Vagina (tissue), 2 donors: Measurements from ENCODE around the gene VAMP2.

ENCODE experiments used
- POLR2A ChIP-seq, 2 donors: fragments of 450-650 bp; IDR thresholded peaks; one replicate each; pipeline ENCODE4 v1.6.1; 2017; ENCODE audit warnings: antibody characterized with exemption in 2 of 2, mild to moderate bottlenecking in 2 of 2, moderate library complexity in 2 of 2
- POLR2AphosphoS5 ChIP-seq, 2 donors: sonication (generic); formaldehyde crosslinking; IDR thresholded peaks; one replicate each; pipeline ENCODE4 v1.9.0; 2017; ENCODE audit warnings: antibody characterized with exemption in 2 of 2, mild to moderate bottlenecking in 2 of 2, low read depth in 1 of 2; ENCODE audit not compliant: insufficient read depth in 1 of 2
- TF ChIP-seq, protein P1 (sequence below), 3 experiments: fragments of 450-650 bp in 2 of 3; fragments of 200-600 bp in 1 of 3; sonication (generic) in 1 of 3; IDR thresholded peaks; one replicate each; pipeline ENCODE4 v1.5.1; 2017 to 2019; ENCODE audit warnings: antibody characterized with exemption in 3 of 3, mild to moderate bottlenecking in 2 of 3, moderate library complexity in 2 of 3

DNA sequence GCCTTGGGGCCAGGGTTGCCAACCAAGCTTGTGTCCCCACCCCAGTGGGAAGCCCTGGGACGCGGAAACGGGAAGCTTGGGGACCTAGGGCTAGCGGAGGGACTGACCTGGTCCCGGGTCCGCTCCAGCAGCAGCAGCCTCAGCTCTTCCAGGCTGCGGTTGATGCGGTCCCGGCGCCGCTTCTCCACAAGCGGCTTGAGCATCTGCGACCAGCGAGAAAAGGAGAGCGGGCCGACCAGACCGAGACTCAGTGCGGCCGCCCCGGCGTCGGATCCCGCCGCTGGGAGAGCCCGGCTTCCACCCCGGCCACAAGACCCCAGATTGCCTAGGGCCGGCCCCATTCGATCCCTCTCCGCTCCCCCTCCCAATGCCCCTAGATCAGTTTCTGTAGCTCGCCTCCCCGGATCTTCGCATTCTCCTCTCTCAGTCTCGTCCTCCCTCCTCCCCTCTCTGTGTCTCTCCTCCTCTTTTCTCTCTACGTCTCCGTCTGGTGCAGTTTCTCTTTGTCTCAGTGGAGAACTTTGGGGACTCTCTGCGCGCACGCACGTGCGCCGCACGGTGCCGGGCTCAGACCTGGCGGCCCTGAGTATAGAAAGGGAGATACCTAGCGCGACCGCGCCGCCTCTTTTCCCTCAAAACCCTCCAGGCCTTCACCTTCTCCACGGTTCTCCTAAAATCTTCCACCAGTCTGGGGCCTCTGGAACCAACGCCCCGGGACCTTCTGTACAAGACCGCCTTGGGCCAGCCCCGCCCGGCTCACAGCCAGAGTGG lies 39.6 kb downstream of the VAMP2 start:
- peak in 1 of 2 donors; percentile 9 for TF ChIP-seq POLR2A (IDR thresholded peaks at IDR 0.05)
- TF ChIP-seq, protein P1, sequence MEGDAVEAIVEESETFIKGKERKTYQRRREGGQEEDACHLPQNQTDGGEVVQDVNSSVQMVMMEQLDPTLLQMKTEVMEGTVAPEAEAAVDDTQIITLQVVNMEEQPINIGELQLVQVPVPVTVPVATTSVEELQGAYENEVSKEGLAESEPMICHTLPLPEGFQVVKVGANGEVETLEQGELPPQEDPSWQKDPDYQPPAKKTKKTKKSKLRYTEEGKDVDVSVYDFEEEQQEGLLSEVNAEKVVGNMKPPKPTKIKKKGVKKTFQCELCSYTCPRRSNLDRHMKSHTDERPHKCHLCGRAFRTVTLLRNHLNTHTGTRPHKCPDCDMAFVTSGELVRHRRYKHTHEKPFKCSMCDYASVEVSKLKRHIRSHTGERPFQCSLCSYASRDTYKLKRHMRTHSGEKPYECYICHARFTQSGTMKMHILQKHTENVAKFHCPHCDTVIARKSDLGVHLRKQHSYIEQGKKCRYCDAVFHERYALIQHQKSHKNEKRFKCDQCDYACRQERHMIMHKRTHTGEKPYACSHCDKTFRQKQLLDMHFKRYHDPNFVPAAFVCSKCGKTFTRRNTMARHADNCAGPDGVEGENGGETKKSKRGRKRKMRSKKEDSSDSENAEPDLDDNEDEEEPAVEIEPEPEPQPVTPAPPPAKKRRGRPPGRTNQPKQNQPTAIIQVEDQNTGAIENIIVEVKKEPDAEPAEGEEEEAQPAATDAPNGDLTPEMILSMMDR (IDR thresholded peaks at IDR 0.05): no peak
- peak in 1 of 2 donors; percentile 5 for TF ChIP-seq POLR2AphosphoS5 (IDR thresholded peaks at IDR 0.05; ENCODE audit: insufficient read depth in 1 of 2, low read depth in 1 of 2)
